Measurements from ENCODE around the gene GPR156. TPM values are rescaled to one million over a fixed set of nuclear protein-coding genes. Genes with fewer than 3 reads are reported as not detected.

GPR156 gene
- polyA plus RNA-seq, 2 of the 4 experiments (the other 2 are of a cell fraction) = 0.43 to 0.68 TPM

- ATAC-seq (no peak), DNase-seq (ENCODE audit: low read depth in 1 of 2, low spot score in 1 of 2) (no peak), FAIRE-seq (no peak)
- 96% methylated on average over 70 of the region's 72 CpGs for WGBS (ENCODE audit: missing lambda C conversion rate)
- no peak overlapping the region for H3K27ac ChIP-seq
- no peak overlapping the region for H3K4me3 ChIP-seq
- POLR2A ChIA-PET = no interaction called here
- no peaks in the 10 kb centered on the region for H3K9me3 ChIP-seq
- H3K4me2 ChIP-seq = no peak overlapping the region
- CTCF ChIA-PET = no interaction called here
- TF ChIP-seq CHD2 (IDR thresholded peaks at IDR 0.05; ENCODE audit: low read length, partially characterized antibody) (no peak), GATA3 (IDR thresholded peaks at IDR 0.05; ENCODE audit: borderline replicate concordance) (no peak), ZSCAN20 (CRISPR knock-in tag; IDR thresholded peaks at IDR 0.05) (no peak), RCOR1 (IDR thresholded peaks at IDR 0.05; ENCODE audit: low read depth, low read length) (no peak), HOXB5 (CRISPR knock-in tag; IDR thresholded peaks at IDR 0.05) (no peak), SMC3 (IDR thresholded peaks at IDR 0.05) (no peak)
- H3K4me1 ChIP-seq = no peaks in the 10 kb centered on the region
Measured at GRCh38 chr3:120306519-120307455, 21.8 kb upstream of the GPR156 start.

GRCh38 chr3:120304616-120305015 lies 19.6 kb upstream of the GPR156 start:
- ChIA-PET POLR2A (interaction anchor here (1.5 kb wide), 1 partner anchor 44 kb away, joined by 4 read pairs; the partner anchor contains the start of gene LRRC58), CTCF (interaction anchor here (1.0 kb wide), 1 partner anchor 17 kb away, joined by 3 read pairs; no protein-coding TSS in a partner anchor)
- no peak overlapping the region for H3K4me2 ChIP-seq
- no peak for ATAC-seq
- TF ChIP-seq RARB (CRISPR knock-in tag; IDR thresholded peaks at IDR 0.05) (no peak), ESRRA (IDR thresholded peaks at IDR 0.05; ENCODE audit: borderline replicate concordance, low read length) (no peak), EHMT2 (IDR thresholded peaks at IDR 0.05; ENCODE audit: low read depth) (no peak)
- no peaks in the 10 kb centered on the region for H3K9me3 ChIP-seq
- no peak overlapping the region for H3K27ac ChIP-seq
- 93% methylated on average over 4 of the region's 4 CpGs for whole genome bisulfite sequencing (ENCODE audit: missing lambda C conversion rate)
- peaks cover 3% of the 10 kb centered on the region; the same call in 1 of the 3 replicates for H3K4me1 ChIP-seq
- FAIRE-seq = no peak
- H3K4me3 ChIP-seq = no peak overlapping the region
- no peak for DNase-seq (ENCODE audit: low read depth in 1 of 2, low spot score in 1 of 2)

DNA sequence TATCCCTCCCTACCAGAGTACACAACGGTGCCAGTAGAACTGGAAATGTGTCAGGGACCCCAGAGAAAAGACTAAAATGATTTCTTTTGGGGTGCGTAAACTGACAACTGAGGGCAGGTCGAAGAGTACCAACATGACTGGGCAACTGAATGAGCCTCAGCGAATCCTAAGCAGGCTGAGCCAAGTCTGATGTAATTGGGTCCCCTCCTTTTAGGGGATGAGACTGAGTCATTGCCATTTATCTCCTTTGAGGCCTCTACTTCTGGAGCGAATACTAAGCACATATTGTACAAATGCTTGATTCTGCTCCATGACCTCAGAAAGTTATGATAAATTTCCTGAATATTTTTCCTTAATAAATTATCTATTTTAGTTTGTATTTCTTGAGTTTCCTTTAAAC lies 17.3 kb upstream of the GPR156 start:
- WGBS (ENCODE audit: missing lambda C conversion rate) = 79% methylated on average over 5 of the region's 5 CpGs

More for the DNA sequence above, 17.3 kb upstream of the GPR156 start:
- Histone ChIP-seq H3K9me3 (no peaks in the 10 kb centered on the region), H3K4me1 (peaks cover 3% of the 10 kb centered on the region; the same call in 1 of the 3 replicates), H3K27ac (no peak overlapping the region), H3K4me2 (no peak overlapping the region), H3K4me3 (no peak overlapping the region)
- ATAC-seq (no peak), FAIRE-seq (no peak), DNase-seq (ENCODE audit: low read depth in 1 of 2, low spot score in 1 of 2) (no peak)
- POLR2A ChIA-PET = no interaction called here
- TF ChIP-seq RFX5 (IDR thresholded peaks at IDR 0.05) = no peak
- TF ChIP-seq KDM1A (IDR thresholded peaks at IDR 0.05; ENCODE audit: low read depth) = no peak
- no peak for TF ChIP-seq HOXB13 (CRISPR knock-in tag; IDR thresholded peaks at IDR 0.05; ENCODE audit: low read depth)
- TF ChIP-seq ESRRA (IDR thresholded peaks at IDR 0.05; ENCODE audit: borderline replicate concordance, low read length) = no peak
- TF ChIP-seq HOXB5 (CRISPR knock-in tag; IDR thresholded peaks at IDR 0.05) = no peak
- TF ChIP-seq EHF (CRISPR knock-in tag; IDR thresholded peaks at IDR 0.05) = no peak
- TF ChIP-seq HDAC2 (IDR thresholded peaks at IDR 0.05) = no peak
- TF ChIP-seq CHD2 (IDR thresholded peaks at IDR 0.05; ENCODE audit: low read length, partially characterized antibody) = no peak
- TF ChIP-seq SREBF2 (IDR thresholded peaks at IDR 0.05) = no peak
- TF ChIP-seq FOSL2 (IDR thresholded peaks at IDR 0.05) = no peak
- no peak for TF ChIP-seq FOSL2 (CRISPR knock-in tag; IDR thresholded peaks at IDR 0.05)
- no peak for TF ChIP-seq POLR2AphosphoS2 (conservative IDR thresholded peaks at IDR 0.05; ENCODE audit: low read length)
- no peak for TF ChIP-seq PBX3 (IDR thresholded peaks at IDR 0.05)
- TF ChIP-seq, protein P1, sequence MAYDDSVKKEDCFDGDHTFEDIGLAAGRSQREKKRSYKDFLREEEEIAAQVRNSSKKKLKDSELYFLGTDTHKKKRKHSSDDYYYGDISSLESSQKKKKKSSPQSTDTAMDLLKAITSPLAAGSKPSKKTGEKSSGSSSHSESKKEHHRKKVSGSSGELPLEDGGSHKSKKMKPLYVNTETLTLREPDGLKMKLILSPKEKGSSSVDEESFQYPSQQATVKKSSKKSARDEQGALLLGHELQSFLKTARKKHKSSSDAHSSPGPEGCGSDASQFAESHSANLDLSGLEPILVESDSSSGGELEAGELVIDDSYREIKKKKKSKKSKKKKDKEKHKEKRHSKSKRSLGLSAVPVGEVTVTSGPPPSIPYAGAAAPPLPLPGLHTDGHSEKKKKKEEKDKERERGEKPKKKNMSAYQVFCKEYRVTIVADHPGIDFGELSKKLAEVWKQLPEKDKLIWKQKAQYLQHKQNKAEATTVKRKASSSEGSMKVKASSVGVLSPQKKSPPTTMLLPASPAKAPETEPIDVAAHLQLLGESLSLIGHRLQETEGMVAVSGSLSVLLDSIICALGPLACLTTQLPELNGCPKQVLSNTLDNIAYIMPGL (CRISPR knock-in tag; IDR thresholded peaks at IDR 0.05; ENCODE audit: borderline replicate concordance) = no peak
- no peak for TF ChIP-seq CHD4 (IDR thresholded peaks at IDR 0.05; ENCODE audit: borderline replicate concordance)
- no peak for TF ChIP-seq SMC3 (IDR thresholded peaks at IDR 0.05)
- TF ChIP-seq NFE2L2 (conservative IDR thresholded peaks at IDR 0.05; ENCODE audit: low read length) = no peak
- TF ChIP-seq RNF2 (IDR thresholded peaks at IDR 0.05; ENCODE audit: borderline replicate concordance, low read depth) = no peak
- CTCF ChIA-PET = no interaction called here

All from A549 (cell line).